Hematopoietic multipotent progenitor cell treated with erythropoietin and hydrocortisone succinate and interleukin-3 and kit ligand, for 15 days (in vitro differentiated cells): Measurements from ENCODE around the gene ZHX3.

Source experiments
- DNase-seq: peaks from one replicate; pipeline ENCODE4 v3.0.0-alpha.2; 2015; ENCODE audit warnings: low spot score

The ZHX3 gene

GRCh38 chr20:41224281-41224680 is 93.2 kb downstream of the ZHX3 start:
- DNase-seq = no peak

GRCh38 chr20:41223112-41223511 is 94.4 kb downstream of the ZHX3 start:
- no peak for DNase-seq

- no peak for DNase-seq
Observed at GRCh38 chr20:41222703-41223102, 94.8 kb downstream of the ZHX3 start.

GRCh38 chr20:41222296-41222695 is 95.2 kb downstream of the ZHX3 start:
- DNase-seq = no peak

- DNase-seq = no peak
Observed at GRCh38 chr20:41221614-41222218, 95.8 kb downstream of the ZHX3 start.

GRCh38 chr20:41219824-41220223 is 97.7 kb downstream of the ZHX3 start:
- no peak for DNase-seq

- no peak for DNase-seq
Observed at GRCh38 chr20:41218466-41218865, 99.1 kb downstream of the ZHX3 start.

GRCh38 chr20:41217422-41217821 is 100.1 kb downstream of the ZHX3 start:
- no peak for DNase-seq

- no peak for DNase-seq
Observed at GRCh38 chr20:41214666-41215065, 102.9 kb downstream of the ZHX3 start.

GRCh38 chr20:41214202-41214601 is 103.3 kb downstream of the ZHX3 start:
- DNase-seq = no peak

- no peak for DNase-seq
Observed at GRCh38 chr20:41213150-41213820, 104.2 kb downstream of the ZHX3 start.

GRCh38 chr20:41205313-41205712 is 112.2 kb downstream of the ZHX3 start:
- DNase-seq = no peak

- DNase-seq = no peak
Observed at GRCh38 chr20:41204304-41205265, 112.9 kb downstream of the ZHX3 start.

- DNase-seq = no peak
Observed at GRCh38 chr20:41203660-41204059, 113.9 kb downstream of the ZHX3 start.

- no peak for DNase-seq
Observed at GRCh38 chr20:41202426-41202825, 115.1 kb downstream of the ZHX3 start.

GRCh38 chr20:41201760-41202159 is 115.8 kb downstream of the ZHX3 start:
- DNase-seq = no peak

GRCh38 chr20:41200446-41201202 is 116.9 kb downstream of the ZHX3 start:
- no peak for DNase-seq

- DNase-seq = no peak
Observed at GRCh38 chr20:41198443-41198842, 119.1 kb downstream of the ZHX3 start.

- no peak for DNase-seq
Observed at GRCh38 chr20:41196653-41197225, 120.8 kb downstream of the ZHX3 start.

- no peak for DNase-seq
Observed at GRCh38 chr20:41192575-41192974, 125.0 kb downstream of the ZHX3 start.

- no peak for DNase-seq
Observed at GRCh38 chr20:41191562-41192500, 125.7 kb downstream of the ZHX3 start.
